Measurements from ENCODE around the gene C12orf76. TPM values are rescaled to one million over a fixed set of nuclear protein-coding genes. Genes with fewer than 3 reads are reported as not detected.

The C12orf76 gene
- total RNA-seq, 1 donor from 2014 or later = 5.4 TPM

DNA sequence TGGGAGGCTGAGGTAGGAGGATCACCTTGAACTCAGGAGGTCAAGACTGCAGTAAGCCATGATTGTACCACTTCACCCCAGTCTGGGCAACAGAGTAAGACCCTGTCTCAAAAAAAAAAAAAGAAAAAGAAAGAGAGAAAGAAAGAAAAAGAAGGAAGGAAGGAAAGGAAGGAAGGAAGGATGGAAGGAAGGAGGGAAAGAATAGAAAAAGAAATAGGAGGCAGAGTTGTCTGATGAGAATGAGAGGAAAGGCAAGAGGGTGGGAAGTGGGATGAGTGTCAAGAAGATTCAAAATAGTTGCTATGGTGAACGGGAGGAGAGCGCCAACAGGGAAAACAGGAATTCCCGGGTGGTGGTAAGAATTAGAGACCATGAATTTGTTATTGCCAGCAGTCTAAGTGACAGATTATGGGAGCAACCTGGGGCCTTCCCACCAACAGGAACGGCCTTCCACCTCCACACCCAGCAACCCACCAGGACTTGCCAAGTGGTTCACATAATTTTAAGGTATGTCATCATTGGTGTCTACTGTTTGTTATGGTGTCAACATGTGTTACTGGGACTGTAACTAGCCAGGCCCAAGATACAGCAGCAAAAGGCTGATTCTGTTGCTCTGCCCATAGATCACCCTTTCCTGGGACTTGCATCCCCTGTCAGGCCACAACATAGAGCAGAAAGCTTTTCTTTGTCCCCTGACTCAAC, 36.1 kb upstream of the C12orf76 start:
- intact Hi-C loops (cut with micrococcal nuclease) = no loop called here
- H3K27me3 ChIP-seq (ENCODE audit: low read depth) = no peaks in the 10 kb centered on the region
- no peak overlapping the region for H3K27ac ChIP-seq (replicated peaks)
- TF ChIP-seq, protein P1, sequence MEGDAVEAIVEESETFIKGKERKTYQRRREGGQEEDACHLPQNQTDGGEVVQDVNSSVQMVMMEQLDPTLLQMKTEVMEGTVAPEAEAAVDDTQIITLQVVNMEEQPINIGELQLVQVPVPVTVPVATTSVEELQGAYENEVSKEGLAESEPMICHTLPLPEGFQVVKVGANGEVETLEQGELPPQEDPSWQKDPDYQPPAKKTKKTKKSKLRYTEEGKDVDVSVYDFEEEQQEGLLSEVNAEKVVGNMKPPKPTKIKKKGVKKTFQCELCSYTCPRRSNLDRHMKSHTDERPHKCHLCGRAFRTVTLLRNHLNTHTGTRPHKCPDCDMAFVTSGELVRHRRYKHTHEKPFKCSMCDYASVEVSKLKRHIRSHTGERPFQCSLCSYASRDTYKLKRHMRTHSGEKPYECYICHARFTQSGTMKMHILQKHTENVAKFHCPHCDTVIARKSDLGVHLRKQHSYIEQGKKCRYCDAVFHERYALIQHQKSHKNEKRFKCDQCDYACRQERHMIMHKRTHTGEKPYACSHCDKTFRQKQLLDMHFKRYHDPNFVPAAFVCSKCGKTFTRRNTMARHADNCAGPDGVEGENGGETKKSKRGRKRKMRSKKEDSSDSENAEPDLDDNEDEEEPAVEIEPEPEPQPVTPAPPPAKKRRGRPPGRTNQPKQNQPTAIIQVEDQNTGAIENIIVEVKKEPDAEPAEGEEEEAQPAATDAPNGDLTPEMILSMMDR (IDR thresholded peaks at IDR 0.05; ENCODE audit: borderline replicate concordance) = no peak
- no peak for DNase-seq
- no peaks in the 10 kb centered on the region for H3K36me3 ChIP-seq
- peaks cover 5% of the 10 kb centered on the region for H3K4me1 ChIP-seq
- no peaks in the 10 kb centered on the region for H3K9me3 ChIP-seq (replicated peaks)
- no peak overlapping the region for H3K4me3 ChIP-seq

DNA sequence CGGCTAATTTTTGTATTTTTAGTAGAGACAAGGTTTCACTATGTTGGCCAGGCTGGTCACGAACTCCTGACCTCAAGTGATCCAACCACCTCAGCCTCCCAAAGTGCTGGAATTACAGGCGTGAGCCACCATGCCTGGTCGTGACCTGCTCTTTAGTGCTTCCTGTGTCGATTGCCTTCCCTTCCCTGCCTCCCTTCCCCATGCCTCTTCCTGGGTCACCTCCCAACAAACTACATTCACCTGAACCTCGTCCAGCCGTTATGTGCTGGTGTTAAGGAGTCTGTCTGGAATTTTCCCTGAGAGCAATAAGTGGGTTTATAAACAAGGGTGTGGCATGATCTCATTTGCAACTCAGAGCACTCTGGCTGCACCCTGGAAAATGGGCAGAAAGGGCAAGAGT, 32.1 kb upstream of the C12orf76 start:
- intact Hi-C loops (cut with micrococcal nuclease) = no loop called here
- H3K4me3 ChIP-seq = no peak overlapping the region
- TF ChIP-seq, protein P1 (IDR thresholded peaks at IDR 0.05; ENCODE audit: borderline replicate concordance) = no peak
- H3K27ac ChIP-seq (replicated peaks) = no peak overlapping the region
- H3K9me3 ChIP-seq (replicated peaks) = no peaks in the 10 kb centered on the region
- no peaks in the 10 kb centered on the region for H3K27me3 ChIP-seq (ENCODE audit: low read depth)
- DNase-seq = no peak
- peaks cover 9% of the 10 kb centered on the region for H3K4me1 ChIP-seq
- no peaks in the 10 kb centered on the region for H3K36me3 ChIP-seq

DNA sequence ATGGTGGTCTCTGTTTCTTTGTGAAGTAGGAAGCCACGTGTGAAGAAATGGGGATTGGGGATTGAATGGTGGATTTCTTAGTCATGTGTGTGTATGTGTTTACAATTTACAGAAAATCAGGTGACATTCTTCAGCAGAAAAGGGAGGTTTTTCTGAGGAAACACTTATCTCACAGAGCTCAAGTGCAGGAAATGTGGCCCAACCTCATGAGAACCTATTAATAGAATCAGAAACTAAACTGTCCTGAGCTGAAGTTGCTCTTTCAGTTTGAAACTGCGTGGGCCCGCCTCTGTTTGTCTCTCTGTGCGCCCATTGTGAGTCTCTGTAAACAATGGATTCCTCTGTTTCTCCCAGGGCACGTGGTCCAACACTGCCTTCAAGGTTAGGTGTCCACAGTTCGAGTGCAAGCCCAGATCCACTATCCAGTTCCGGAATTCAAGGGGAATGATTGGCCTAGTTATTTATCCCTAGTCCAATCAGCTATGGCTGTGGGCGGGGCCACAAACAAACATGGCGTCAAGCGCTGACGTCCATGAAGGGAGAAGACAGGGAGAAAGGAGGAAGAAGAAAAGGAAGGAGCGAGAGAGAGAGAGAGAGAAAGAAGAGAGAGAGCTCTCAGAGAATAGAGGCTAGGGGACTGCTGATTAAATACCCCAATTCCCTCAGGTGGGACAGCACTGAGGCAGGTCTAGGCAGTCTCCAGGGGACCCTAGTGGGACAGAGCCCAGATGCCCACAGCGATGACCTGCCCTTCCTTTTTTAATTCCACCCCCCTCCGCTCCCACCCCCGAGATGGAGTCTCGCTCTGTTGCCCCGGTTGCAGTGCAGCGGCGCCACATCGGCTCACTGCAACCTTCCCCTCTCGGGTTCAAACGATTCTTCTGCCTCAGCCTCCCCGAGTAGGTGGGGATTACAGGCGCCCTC, 31.4 kb upstream of the C12orf76 start:
- peaks cover 9% of the 10 kb centered on the region for H3K4me1 ChIP-seq
- H3K27ac ChIP-seq (replicated peaks) = peak overlapping the region; percentile 56
- peak; percentile 40 for DNase-seq

DNA sequence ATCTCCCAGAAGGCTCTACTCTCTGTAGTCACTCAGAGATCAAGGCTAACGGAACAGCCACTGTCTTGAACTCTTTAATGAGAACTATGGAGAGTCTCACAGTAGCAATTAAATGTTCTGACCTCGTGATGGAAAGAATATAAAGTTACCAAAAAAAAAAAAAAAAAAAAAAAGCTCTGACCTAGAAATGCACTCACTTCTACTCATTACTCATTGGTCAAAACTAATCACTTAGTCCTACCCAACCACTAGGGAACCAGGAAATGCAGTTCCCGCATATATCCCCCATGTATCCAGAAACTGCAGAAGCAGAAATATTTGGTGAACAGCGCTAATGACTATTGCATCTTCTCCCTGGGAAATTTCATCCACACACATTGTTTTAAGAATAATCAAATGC, 29.5 kb upstream of the C12orf76 start:
- TF ChIP-seq, protein P1 (IDR thresholded peaks at IDR 0.05; ENCODE audit: borderline replicate concordance) = no peak
- H3K27me3 ChIP-seq (ENCODE audit: low read depth) = no peaks in the 10 kb centered on the region
- intact Hi-C loops (cut with micrococcal nuclease) = no loop called here

More for the DNA sequence above, 31.4 kb upstream of the C12orf76 start:
- intact Hi-C loops (cut with micrococcal nuclease) = no loop called here
- H3K27me3 ChIP-seq (ENCODE audit: low read depth) = no peaks in the 10 kb centered on the region
- no peaks in the 10 kb centered on the region for H3K9me3 ChIP-seq (replicated peaks)
- TF ChIP-seq, protein P1 (IDR thresholded peaks at IDR 0.05; ENCODE audit: borderline replicate concordance) = no peak
- H3K4me3 ChIP-seq = peak overlapping the region; percentile 31
- no peaks in the 10 kb centered on the region for H3K36me3 ChIP-seq

DNA sequence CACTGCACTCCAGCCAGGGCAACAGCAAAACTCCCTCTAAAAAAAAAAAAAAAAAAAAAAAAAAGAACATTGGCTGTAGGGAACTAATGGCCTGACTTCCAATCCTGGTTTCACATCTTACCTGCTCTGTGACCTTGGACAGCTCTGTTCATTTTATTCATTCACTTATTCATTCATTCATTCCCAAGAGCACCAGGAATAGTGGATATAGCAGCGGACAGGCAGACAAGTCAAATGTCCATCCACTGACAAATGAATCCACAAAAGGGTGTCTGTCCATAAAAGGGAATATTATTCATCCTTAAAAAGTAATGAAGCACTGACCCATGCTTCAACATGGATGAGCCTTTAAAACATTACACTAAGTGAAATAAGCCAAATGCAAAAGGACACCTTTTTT, 27.6 kb upstream of the C12orf76 start:
- Histone ChIP-seq H3K36me3 (no peaks in the 10 kb centered on the region), H3K4me3 (no peak overlapping the region), H3K27me3 (ENCODE audit: low read depth) (no peaks in the 10 kb centered on the region), H3K9me3 (replicated peaks) (no peaks in the 10 kb centered on the region), H3K4me1 (peaks cover 18% of the 10 kb centered on the region), H3K27ac (replicated peaks) (no peak overlapping the region)
- no peak for DNase-seq
- intact Hi-C loops (cut with micrococcal nuclease) = no loop called here
- TF ChIP-seq, protein P1 (IDR thresholded peaks at IDR 0.05; ENCODE audit: borderline replicate concordance) = no peak

More for the DNA sequence above, 29.5 kb upstream of the C12orf76 start:
- peaks cover 18% of the 10 kb centered on the region for H3K4me1 ChIP-seq
- H3K9me3 ChIP-seq (replicated peaks) = no peaks in the 10 kb centered on the region
- no peak overlapping the region for H3K4me3 ChIP-seq
- no peak for DNase-seq
- no peaks in the 10 kb centered on the region for H3K36me3 ChIP-seq
- H3K27ac ChIP-seq (replicated peaks) = no peak overlapping the region
